Neuronal stem cell (in vitro differentiated cells): Measurements from ENCODE around the gene SOX5.

Experiments
- DNase-seq: peaks from one replicate; pipeline ENCODE4 v3.0.0-alpha.2; 2013; ENCODE audit warnings: low spot score
- H2AFZ ChIP-seq: one replicate; pipeline ENCODE4 v1.6.1; 2013; ENCODE audit warnings: mild to moderate bottlenecking, low read length, inconsistent platforms
- H2AK5ac ChIP-seq: 2 replicates; pipeline ENCODE4 v1.6.1; 2013; ENCODE audit warnings: low read depth, mild to moderate bottlenecking, inconsistent platforms, low read length, moderate library complexity, mixed read lengths
- H2BK120ac ChIP-seq: 2 replicates; pipeline ENCODE4 v1.6.1; 2013; ENCODE audit warnings: low read depth, mild to moderate bottlenecking, inconsistent platforms, low read length, moderate library complexity, mixed read lengths
- H2BK12ac ChIP-seq: one replicate; pipeline ENCODE4 v1.6.1; 2013; ENCODE audit warnings: low read length, inconsistent platforms
- H2BK15ac ChIP-seq: 2 replicates; pipeline ENCODE4 v1.6.1; 2013; ENCODE audit warnings: mild to moderate bottlenecking, low read length, inconsistent platforms, mixed read lengths
- H2BK5ac ChIP-seq: one replicate; pipeline ENCODE4 v1.6.1; 2013; ENCODE audit warnings: inconsistent platforms, mild to moderate bottlenecking, low read length, moderate library complexity
- H3K14ac ChIP-seq: one replicate; pipeline ENCODE4 v1.6.1; 2013; ENCODE audit warnings: low read length, inconsistent platforms
- H3K18ac ChIP-seq: 2 replicates; pipeline ENCODE4 v1.6.1; 2013; ENCODE audit warnings: low read length, inconsistent platforms
- H3K23ac ChIP-seq: 2 replicates; pipeline ENCODE4 v1.6.1; 2013; ENCODE audit warnings: low read depth, mild to moderate bottlenecking, mixed read lengths, low read length, inconsistent platforms; ENCODE audit not compliant: poor library complexity
- H3K27ac ChIP-seq: replicated peaks from 3 replicates; pipeline ENCODE4 v1.5.1; 2013; ENCODE audit warnings: low read length, inconsistent platforms
- H3K27me3 ChIP-seq, 3 experiments: 2 replicates each; pipeline ENCODE4 v1.6.1; 2013; ENCODE audit warnings: low read length in 3 of 3, mild to moderate bottlenecking in 2 of 3, inconsistent platforms in 1 of 3, low read depth in 1 of 3, mixed read lengths in 1 of 3, moderate library complexity in 1 of 3; ENCODE audit not compliant: control insufficient read depth in 3 of 3, insufficient read depth in 3 of 3
- H3K36me3 ChIP-seq, 2 donors: replicated peaks in 1 of 2; 2 replicates each; pipeline ENCODE4 v1.6.1; 2013; ENCODE audit warnings: low read length in 2 of 2; ENCODE audit not compliant: control insufficient read depth in 2 of 2, insufficient read depth in 2 of 2
- H3K4ac ChIP-seq: 2 replicates; pipeline ENCODE4 v1.6.1; 2013; ENCODE audit warnings: inconsistent platforms, mild to moderate bottlenecking, low read length, moderate library complexity
- H3K4me1 ChIP-seq, 2 donors: 1 replicate in 1 of 2; 2 replicates in 1 of 2; pipeline ENCODE4 v1.6.1; 2013; ENCODE audit warnings: low read length in 2 of 2, low read depth in 1 of 2; ENCODE audit not compliant: control insufficient read depth in 2 of 2, insufficient read depth in 1 of 2
- H3K4me2 ChIP-seq: one replicate; pipeline ENCODE4 v1.6.1; 2013; ENCODE audit warnings: mild to moderate bottlenecking, low read length, inconsistent platforms; ENCODE audit not compliant: insufficient read depth, poor library complexity, severe bottlenecking
- H3K4me3 ChIP-seq, 2 donors: 2 replicates each; pipeline ENCODE4 v1.5.1; 2013; ENCODE audit warnings: low read length in 2 of 2, mild to moderate bottlenecking in 2 of 2, inconsistent platforms in 1 of 2, moderate library complexity in 1 of 2
- H3K79me1 ChIP-seq: one replicate; pipeline ENCODE4 v1.6.1; 2013; ENCODE audit warnings: low read depth, mild to moderate bottlenecking, inconsistent platforms, low read length, moderate library complexity
- H3K9ac ChIP-seq: one replicate; pipeline ENCODE4 v1.6.1; 2013; ENCODE audit warnings: mild to moderate bottlenecking, low read depth, low read length, inconsistent platforms; ENCODE audit not compliant: poor library complexity
- H3K9me3 ChIP-seq, 2 donors: replicated peaks in 1 of 2; 2 replicates each; pipeline versions ENCODE3 to v1.6.1; 2013; ENCODE audit warnings: low read length in 2 of 2, mild to moderate bottlenecking in 2 of 2, inconsistent platforms in 1 of 2, low read depth in 1 of 2, mixed read lengths in 1 of 2, moderate library complexity in 1 of 2; ENCODE audit not compliant: control insufficient read depth in 2 of 2, insufficient read depth in 1 of 2
- H4K8ac ChIP-seq: one replicate; pipeline ENCODE4 v1.6.1; 2013; ENCODE audit warnings: low read depth, mild to moderate bottlenecking, inconsistent platforms, low read length, moderate library complexity
- H4K91ac ChIP-seq: one replicate; pipeline ENCODE4 v1.6.1; 2013; ENCODE audit warnings: low read length, low read depth, mild to moderate bottlenecking, inconsistent platforms; ENCODE audit not compliant: poor library complexity
- WGBS, 2 donors: extraction: QIAGEN DNeasy Blood & Tissue Kit; methylation state at CpG; one replicate each; pipeline ENCODE4 v1.1.7; 2013; ENCODE audit warnings: missing lambda C conversion rate in 2 of 2, mixed read lengths in 1 of 2; ENCODE audit not compliant: insufficient read length in 2 of 2, insufficient replicate concordance in 1 of 2; ENCODE audit errors: extremely low coverage in 2 of 2; 5-methylcytosine and 5-hydroxymethylcytosine counted together

SOX5 gene

DNA sequence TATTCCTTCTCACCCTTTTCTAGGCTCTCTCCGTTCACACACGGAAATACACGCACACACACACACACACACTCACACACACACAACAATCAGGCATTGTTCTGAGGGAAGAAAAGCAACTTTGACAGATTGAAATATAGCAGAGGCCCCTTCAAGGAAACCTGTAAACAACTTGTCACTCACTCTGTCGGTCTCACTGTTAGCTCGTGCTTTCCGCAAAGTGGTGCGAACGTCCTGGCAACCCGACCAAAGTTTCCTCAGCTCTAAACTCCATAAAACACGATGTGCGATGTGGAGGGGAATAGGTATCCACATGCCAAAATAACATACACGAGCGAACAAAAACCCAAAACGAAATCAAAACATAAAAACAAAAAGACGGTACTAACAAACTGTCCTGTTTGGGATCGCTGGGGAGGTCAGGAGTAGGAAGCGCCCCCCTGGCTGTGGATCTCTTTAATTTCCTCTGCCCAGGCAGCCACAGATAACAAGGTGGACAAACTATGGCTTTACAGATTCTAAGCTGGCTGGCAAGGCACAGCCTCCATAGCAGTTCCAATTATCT, 822 bp upstream of the SOX5 start:
- H3K4ac ChIP-seq: no peak overlapping the region
- WGBS, 2 donors: no CpG with 5 or more reads among the region's 17 CpGs
- no peak overlapping the region for H3K9ac ChIP-seq
- peak overlapping the region; percentile 76 for H3K4me2 ChIP-seq
- no peaks in the 10 kb centered on the region for H3K9me3 ChIP-seq
- H3K4me1 ChIP-seq: peaks cover 4 to 9% of the 10 kb centered on the region in 2 donors
- no peak overlapping the region for H2BK12ac ChIP-seq
- no peak overlapping the region for H2AK5ac ChIP-seq
- no peaks in the 10 kb centered on the region for H3K27me3 ChIP-seq
- H3K4me3 ChIP-seq: peak overlapping the region; percentile 51 to 92
- H3K27ac ChIP-seq: peak overlapping the region; percentile 96
- H3K23ac ChIP-seq: no peak overlapping the region
- H3K18ac ChIP-seq: no peak overlapping the region
- peak overlapping the region; percentile 66 for H2AFZ ChIP-seq
- H3K79me1 ChIP-seq: no peaks in the 10 kb centered on the region
- DNase-seq: peak; percentile 58
- H4K8ac ChIP-seq: no peak overlapping the region
- no peak overlapping the region for H3K14ac ChIP-seq
- no peak overlapping the region for H2BK5ac ChIP-seq
- no peak overlapping the region for H2BK120ac ChIP-seq
- H2BK15ac ChIP-seq: peak overlapping the region; percentile 86
- no peak overlapping the region for H4K91ac ChIP-seq
- no peaks in the 10 kb centered on the region for H3K36me3 ChIP-seq

GRCh38 chr12:23948291-23948690, 1.2 kb downstream of the SOX5 start:
- Histone ChIP-seq H3K27me3 (no peaks in the 10 kb centered on the region), H4K8ac (no peak overlapping the region), H2BK5ac (no peak overlapping the region), H3K4me3 (peak overlapping the region; percentile 51 to 73), H2BK12ac (no peak overlapping the region), H2AK5ac (no peak overlapping the region), H3K4me2 (peak overlapping the region; percentile 49), H3K9ac (no peak overlapping the region), H3K14ac (no peak overlapping the region), H3K79me1 (no peaks in the 10 kb centered on the region), H3K36me3 (no peaks in the 10 kb centered on the region), H3K23ac (no peak overlapping the region), H3K4me1 (peaks cover 5 to 14% of the 10 kb centered on the region in 2 donors), H4K91ac (no peak overlapping the region), H2BK120ac (no peak overlapping the region), H3K27ac (no peak overlapping the region), H3K18ac (no peak overlapping the region), H2BK15ac (no peak overlapping the region), H2AFZ (no peak overlapping the region), H3K9me3 (no peaks in the 10 kb centered on the region), H3K4ac (no peak overlapping the region)
- WGBS, 2 donors: no CpG with 5 or more reads among the region's 4 CpGs
- DNase-seq: no peak

DNA sequence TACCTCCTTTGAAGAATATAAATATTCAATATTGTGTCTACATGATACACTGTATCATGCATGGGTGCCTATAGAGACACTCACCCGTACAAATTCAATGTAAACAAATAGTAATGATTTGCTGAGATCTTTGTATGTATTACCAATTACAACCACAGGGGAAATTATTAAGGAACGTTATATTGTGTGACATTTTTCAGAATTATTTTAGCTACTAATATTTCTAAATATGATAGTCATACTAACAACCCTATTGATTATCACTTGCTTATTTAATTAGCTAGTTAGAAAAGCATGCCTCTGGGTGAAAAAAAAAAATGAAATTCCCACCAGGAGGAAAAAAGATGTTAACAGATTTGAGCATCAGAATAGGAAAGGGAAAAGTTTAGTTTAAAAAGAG, 2.1 kb downstream of the SOX5 start:
- no peak overlapping the region for H3K14ac ChIP-seq
- no peak overlapping the region for H4K91ac ChIP-seq
- H3K9me3 ChIP-seq: no peaks in the 10 kb centered on the region
- H2BK120ac ChIP-seq: no peak overlapping the region
- no CpG with 5 or more reads among the region's 2 CpGs for WGBS, 2 donors
- H3K4ac ChIP-seq: no peak overlapping the region
- H3K23ac ChIP-seq: no peak overlapping the region
- H3K27ac ChIP-seq: no peak overlapping the region
- no peak overlapping the region for H3K18ac ChIP-seq
- H3K27me3 ChIP-seq: no peaks in the 10 kb centered on the region
- no peaks in the 10 kb centered on the region for H3K36me3 ChIP-seq
- no peak overlapping the region for H3K4me2 ChIP-seq
- no peak overlapping the region for H3K9ac ChIP-seq
- no peak overlapping the region for H4K8ac ChIP-seq
- no peak overlapping the region for H2AK5ac ChIP-seq
- H3K79me1 ChIP-seq: no peaks in the 10 kb centered on the region
- H2BK15ac ChIP-seq: no peak overlapping the region
- peaks cover 5 to 14% of the 10 kb centered on the region in 2 donors for H3K4me1 ChIP-seq
- H2BK5ac ChIP-seq: no peak overlapping the region
- H3K4me3 ChIP-seq: peak overlapping the region in 1 of 2 donors; percentile 51
- no peak overlapping the region for H2AFZ ChIP-seq
- no peak overlapping the region for H2BK12ac ChIP-seq
- no peak for DNase-seq

- no peak overlapping the region for H2BK120ac ChIP-seq
- no peak overlapping the region for H2BK15ac ChIP-seq
- H3K4ac ChIP-seq: no peak overlapping the region
- H3K36me3 ChIP-seq: no peaks in the 10 kb centered on the region
- no peak overlapping the region for H2AK5ac ChIP-seq
- no peaks in the 10 kb centered on the region for H3K9me3 ChIP-seq
- no peak overlapping the region for H2BK12ac ChIP-seq
- H4K91ac ChIP-seq: no peak overlapping the region
- no peak overlapping the region for H3K23ac ChIP-seq
- no peak overlapping the region for H4K8ac ChIP-seq
- peak overlapping the region; percentile 16 for H3K27ac ChIP-seq
- no peak overlapping the region for H3K4me3 ChIP-seq
- peak overlapping the region; percentile 19 for H3K4me2 ChIP-seq
- no peak overlapping the region for H3K9ac ChIP-seq
- H3K18ac ChIP-seq: no peak overlapping the region
- no peak overlapping the region for H2BK5ac ChIP-seq
- no peak for DNase-seq
- no peaks in the 10 kb centered on the region for H3K27me3 ChIP-seq
- peaks cover 2 to 9% of the 10 kb centered on the region in 2 donors for H3K4me1 ChIP-seq
- whole genome bisulfite sequencing, 2 donors: no CpG with 5 or more reads among the region's 2 CpGs
- no peak overlapping the region for H2AFZ ChIP-seq
- H3K14ac ChIP-seq: no peak overlapping the region
- H3K79me1 ChIP-seq: no peaks in the 10 kb centered on the region
These were observed 4.2 kb downstream of the SOX5 start for GRCh38 chr12:23945249-23945648.
